Stimulated activated memory B cell treated with anti-CD40 and anti-IgM and Interleukin-4, amounts not matched to agents 10 μg/mL and 1 μg/mL and 100 μg/mL, for 72 hours (primary cell): Measurements from ENCODE around the gene DIP2C.
A peak's percentile ranks its signal among the peaks of the same experiment; 100 is the strongest.
"Not testable (repeated sequence)": the region's sequence is repeated elsewhere in the genome, so short reads cannot be mapped to it uniquely, and the experiment has no call there.

ENCODE experiments used
- ATAC-seq: fragments of 150-1000 bp; cut with Tn5 transposase; 2 replicates; pipeline ENCODE4 v1.10.0; 2021
- H3K27ac Mint-ChIP-seq: one replicate; pipeline ENCODE4 v1.8.0; 2022; ENCODE audit warnings: mild to moderate bottlenecking, mixed read lengths
- H3K27me3 Mint-ChIP-seq: one replicate; pipeline ENCODE4 v1.8.0; 2022; ENCODE audit warnings: mixed read lengths
- H3K36me3 Mint-ChIP-seq: one replicate; pipeline ENCODE4 v1.8.0; 2022; ENCODE audit warnings: mixed read lengths
- H3K4me1 Mint-ChIP-seq: one replicate; pipeline ENCODE4 v1.8.0; 2022; ENCODE audit warnings: mixed read lengths
- H3K4me3 Mint-ChIP-seq: one replicate; pipeline ENCODE4 v1.8.0; 2022; ENCODE audit warnings: mild to moderate bottlenecking, moderate library complexity, mixed read lengths
- H3K9me3 Mint-ChIP-seq: one replicate; pipeline ENCODE4 v1.8.0; 2022; ENCODE audit warnings: mixed read lengths

DIP2C gene

DNA sequence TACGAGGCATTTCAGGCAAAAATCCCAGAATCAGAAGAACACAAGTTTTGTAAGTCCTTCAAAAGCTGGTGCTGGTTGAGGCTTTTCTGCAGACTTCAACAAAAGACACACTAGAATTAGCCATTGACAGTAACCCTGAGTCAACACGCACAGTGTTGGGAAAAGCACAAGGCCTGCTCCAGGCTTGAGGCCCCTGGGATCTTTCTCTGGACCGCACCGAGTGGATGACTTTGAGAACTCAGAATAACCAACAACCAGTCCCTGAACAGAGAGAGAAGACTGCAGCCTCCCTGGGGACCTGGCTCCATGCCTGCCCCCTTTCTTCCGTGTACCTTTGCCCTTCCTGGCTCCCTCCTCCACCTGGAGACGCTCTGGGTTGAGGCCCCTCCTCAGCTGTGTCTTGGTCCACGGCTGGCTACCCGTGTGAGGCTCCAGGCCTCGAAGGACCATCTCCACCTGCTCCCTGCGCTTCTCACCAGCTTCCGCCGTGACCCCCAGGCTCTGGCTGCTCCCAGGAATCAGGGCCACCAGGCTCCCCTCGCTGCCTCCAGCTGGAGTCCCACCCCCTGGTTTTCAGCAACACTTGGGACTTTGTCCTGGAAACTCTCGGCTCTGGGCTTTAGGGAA lies 28.4 kb downstream of the DIP2C start:
- H3K9me3 Mint-ChIP-seq = no peaks in the 10 kb centered on the region
- H3K4me1 Mint-ChIP-seq = no peaks in the 10 kb centered on the region
- H3K27me3 Mint-ChIP-seq = peaks cover 27% of the 10 kb centered on the region
- no peak overlapping the region for H3K27ac Mint-ChIP-seq
- ATAC-seq = no peak
- no peaks in the 10 kb centered on the region for H3K36me3 Mint-ChIP-seq
- no peak overlapping the region for H3K4me3 Mint-ChIP-seq

DNA sequence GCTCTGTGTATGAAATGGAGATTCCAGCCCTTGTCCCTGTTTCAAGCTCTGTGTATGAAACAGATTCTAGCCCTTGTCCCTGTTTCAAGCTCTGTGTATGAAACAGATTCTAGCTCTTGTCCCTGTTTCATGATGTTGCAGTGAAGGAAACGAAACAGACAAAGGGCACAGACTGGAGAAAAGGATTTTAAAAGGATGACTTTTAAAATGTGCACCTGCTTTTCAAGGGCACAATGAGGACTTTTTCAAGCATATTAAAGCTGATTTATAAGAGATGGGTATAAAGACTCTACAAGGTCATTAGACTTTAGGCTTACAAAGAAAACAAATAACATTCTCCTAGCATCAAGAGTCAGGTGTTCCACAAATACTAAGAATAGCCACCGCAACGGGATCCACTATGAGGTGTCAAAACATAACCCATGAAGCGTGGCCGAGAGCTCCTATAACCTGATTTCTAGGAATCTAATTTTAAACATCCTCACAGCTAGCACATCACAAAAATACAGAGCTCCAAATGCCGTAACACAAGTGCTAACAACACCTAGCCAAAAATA lies 29.0 kb downstream of the DIP2C start:
- Mint-ChIP-seq H3K36me3 (no peaks in the 10 kb centered on the region), H3K27ac (no peak overlapping the region), H3K4me3 (no peak overlapping the region), H3K27me3 (peaks cover 27% of the 10 kb centered on the region), H3K4me1 (no peaks in the 10 kb centered on the region), H3K9me3 (no peaks in the 10 kb centered on the region)
- ATAC-seq = no peak

DNA sequence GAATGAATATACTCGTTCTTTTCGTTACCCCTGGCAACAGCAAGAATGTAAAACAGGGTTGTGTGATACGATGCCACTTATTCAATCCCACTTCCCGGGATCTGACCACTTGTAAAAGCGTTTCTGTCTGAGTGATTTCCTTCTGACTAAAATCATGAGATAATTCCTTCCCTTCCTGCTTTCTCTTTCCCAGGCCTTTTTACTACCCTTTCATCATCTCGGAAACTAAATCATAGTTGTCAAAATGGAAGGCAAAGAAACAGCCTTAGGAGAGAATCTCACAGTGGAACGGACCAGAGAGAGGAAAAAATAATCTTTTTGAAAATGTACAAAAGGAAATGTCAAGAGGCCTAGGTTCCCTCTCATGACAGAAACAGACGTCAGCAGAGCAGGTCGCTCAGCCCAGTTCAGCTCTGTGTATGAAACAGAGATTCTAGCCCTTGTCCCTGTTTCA lies 29.8 kb downstream of the DIP2C start:
- no peak for ATAC-seq
- H3K4me1 Mint-ChIP-seq = no peaks in the 10 kb centered on the region
- H3K27ac Mint-ChIP-seq = no peak overlapping the region
- no peak overlapping the region for H3K4me3 Mint-ChIP-seq
- no peaks in the 10 kb centered on the region for H3K9me3 Mint-ChIP-seq
- no peaks in the 10 kb centered on the region for H3K36me3 Mint-ChIP-seq
- peaks cover 27% of the 10 kb centered on the region for H3K27me3 Mint-ChIP-seq

DNA sequence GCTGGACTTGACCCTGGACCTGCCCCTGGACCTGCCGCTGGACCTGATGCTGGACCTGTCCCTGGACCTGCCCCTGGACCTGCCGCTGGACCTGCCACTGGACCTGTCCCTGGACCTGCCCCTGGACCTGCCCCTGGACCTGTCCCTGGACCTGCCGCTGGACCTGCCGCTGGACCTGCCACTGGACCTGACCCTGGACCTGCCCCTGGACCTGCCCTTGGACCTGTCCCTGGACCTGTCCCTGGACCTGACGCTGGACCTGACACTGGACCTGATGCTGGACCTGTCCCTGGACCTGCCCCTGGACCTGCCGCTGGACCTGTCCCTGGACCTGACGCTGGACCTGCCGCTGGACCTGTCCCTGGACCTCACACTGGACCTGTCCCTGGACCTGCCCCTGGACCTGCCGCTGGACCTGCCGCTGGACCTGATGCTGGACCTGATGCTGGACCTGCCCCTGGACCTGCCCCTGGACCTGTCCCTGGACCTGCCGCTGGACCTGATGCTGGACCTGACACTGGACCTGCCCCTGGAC lies 31.6 kb downstream of the DIP2C start:
- H3K4me3 Mint-ChIP-seq, H3K36me3 Mint-ChIP-seq, ATAC-seq, H3K9me3 Mint-ChIP-seq, H3K27ac Mint-ChIP-seq, H3K4me1 Mint-ChIP-seq: not testable (repeated sequence)
- H3K27me3 Mint-ChIP-seq = peaks cover 30% of the 10 kb centered on the region

DNA sequence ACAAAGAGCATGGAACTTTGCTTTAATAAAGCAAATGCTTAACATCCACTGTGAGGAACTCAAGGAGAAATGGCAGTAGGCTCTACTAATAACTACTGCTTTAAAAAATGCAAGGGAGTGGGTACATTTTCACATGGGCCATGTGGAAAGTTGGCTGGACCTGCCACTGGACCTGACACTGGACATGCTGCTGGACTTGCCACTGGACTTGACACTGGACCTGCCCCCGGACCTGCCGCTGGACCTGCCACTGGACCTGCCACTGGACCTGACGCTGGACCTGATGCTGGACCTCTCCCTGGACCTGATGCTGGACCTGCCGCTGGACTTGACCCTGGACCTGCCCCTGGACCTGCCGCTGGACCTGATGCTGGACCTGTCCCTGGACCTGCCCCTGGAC lies 32.6 kb downstream of the DIP2C start:
- no peaks in the 10 kb centered on the region for H3K36me3 Mint-ChIP-seq
- H3K4me1 Mint-ChIP-seq = no peaks in the 10 kb centered on the region
- no peaks in the 10 kb centered on the region for H3K9me3 Mint-ChIP-seq
- no peak for ATAC-seq
- no peak overlapping the region for H3K4me3 Mint-ChIP-seq
- H3K27me3 Mint-ChIP-seq = peaks cover 36% of the 10 kb centered on the region
- H3K27ac Mint-ChIP-seq = no peak overlapping the region

DNA sequence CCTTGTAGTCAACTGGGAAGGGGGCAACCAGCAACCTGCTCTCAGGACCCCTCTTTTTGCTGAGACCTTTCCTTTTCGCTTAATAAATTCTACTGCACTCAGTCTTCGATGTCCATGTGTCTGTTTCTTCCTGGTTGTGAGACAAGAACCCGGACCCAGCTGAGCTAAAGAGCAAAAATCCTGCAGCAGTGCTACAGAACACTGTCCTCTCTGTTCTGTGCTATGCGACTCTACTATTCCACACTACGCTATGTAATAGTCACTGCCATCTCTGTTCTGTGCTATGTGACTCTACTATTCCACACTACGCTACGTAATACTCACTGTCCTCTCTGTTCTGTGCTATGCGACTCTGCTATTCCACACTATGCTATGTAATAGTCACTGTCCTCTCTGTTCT lies 34.3 kb downstream of the DIP2C start:
- ATAC-seq = no peak
- Mint-ChIP-seq H3K36me3 (no peaks in the 10 kb centered on the region), H3K27ac (no peak overlapping the region), H3K9me3 (no peaks in the 10 kb centered on the region), H3K4me3 (no peak overlapping the region), H3K27me3 (peaks cover 37% of the 10 kb centered on the region), H3K4me1 (no peaks in the 10 kb centered on the region)

DNA sequence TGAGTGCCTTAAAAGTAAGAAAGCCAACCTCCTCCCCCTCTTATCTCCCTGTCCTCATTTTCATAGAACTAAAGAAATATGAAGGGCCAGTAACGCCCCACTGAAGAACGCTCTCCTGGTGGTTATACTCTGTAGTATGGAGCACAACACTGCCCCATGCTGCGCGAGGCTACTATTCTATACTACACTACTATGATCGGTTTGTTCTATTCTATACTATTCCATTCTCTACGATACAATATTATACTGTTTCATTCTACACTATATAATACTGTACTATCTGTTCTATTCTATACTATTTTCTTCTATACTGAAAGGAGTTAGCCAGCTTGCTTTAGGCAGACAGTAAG lies 34.8 kb downstream of the DIP2C start:
- H3K4me3 Mint-ChIP-seq = no peak overlapping the region
- no peaks in the 10 kb centered on the region for H3K9me3 Mint-ChIP-seq
- H3K27ac Mint-ChIP-seq = no peak overlapping the region
- H3K27me3 Mint-ChIP-seq = peaks cover 37% of the 10 kb centered on the region
- no peaks in the 10 kb centered on the region for H3K36me3 Mint-ChIP-seq
- H3K4me1 Mint-ChIP-seq = no peaks in the 10 kb centered on the region
- ATAC-seq = no peak

DNA sequence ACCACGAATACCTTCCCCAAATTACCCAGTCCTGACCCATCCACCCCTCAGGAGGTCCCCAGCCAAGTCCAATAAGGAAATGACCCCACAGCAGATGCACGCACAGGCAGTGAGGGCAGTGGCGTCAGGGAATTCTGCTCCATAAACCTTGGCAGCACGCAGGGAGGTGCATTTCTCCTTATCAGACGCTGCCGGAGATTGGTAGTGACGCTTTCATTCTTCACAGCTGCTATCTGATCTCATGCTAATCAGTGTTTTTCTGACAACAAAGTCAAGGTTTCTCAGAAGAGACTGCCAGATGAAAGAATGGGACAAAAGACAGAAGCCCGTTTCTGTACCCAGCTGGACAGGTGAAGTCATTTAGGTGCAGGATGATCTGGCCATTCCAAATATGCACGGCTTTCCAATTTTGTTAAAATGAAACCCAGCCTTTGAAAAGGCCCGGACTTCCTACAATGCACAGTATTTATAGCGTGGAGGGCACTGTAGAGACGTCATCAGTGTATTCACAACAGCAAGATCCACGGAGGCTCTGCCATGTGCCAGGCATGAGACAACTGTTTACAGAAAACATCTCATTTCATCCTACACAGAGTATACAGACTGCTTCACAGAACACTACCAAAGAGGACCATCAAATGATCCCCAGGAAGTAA lies 35.3 kb downstream of the DIP2C start:
- Mint-ChIP-seq H3K4me1 (no peaks in the 10 kb centered on the region), H3K9me3 (no peaks in the 10 kb centered on the region), H3K4me3 (no peak overlapping the region), H3K27ac (no peak overlapping the region), H3K27me3 (peaks cover 35% of the 10 kb centered on the region), H3K36me3 (no peaks in the 10 kb centered on the region)
- ATAC-seq = no peak

DNA sequence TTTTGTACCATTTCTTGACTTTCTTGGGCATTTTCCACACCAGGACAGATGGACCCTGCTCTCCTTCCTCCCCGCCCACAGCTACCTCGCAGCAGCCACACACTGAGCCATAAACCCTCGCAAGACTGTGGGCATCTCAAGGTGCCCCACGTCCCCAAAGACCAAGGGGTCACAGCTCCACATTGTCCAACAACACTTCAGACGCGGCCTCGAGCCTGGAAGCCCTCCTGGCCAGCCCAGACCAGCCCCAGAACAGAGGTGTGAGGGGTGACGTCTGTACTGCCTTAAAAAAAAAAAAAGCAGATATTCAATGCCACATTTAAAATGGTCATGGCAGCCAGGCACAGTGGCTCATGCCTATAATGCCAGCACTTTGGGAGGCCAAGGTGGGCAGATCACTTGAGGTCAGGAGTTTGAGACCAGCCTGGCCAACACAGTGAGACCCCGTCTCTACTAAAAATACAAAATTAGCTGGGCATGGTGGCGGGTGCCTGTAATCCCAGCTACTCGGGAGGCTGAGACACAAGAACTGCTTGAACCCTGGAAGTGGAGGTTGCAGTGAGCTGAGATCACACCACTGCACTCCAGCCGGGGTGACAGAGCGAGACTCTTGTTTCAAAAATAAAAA lies 36.5 kb downstream of the DIP2C start:
- H3K36me3 Mint-ChIP-seq, ATAC-seq, H3K4me1 Mint-ChIP-seq, H3K9me3 Mint-ChIP-seq, H3K27ac Mint-ChIP-seq, H3K4me3 Mint-ChIP-seq: not testable (repeated sequence)
- peaks cover 28% of the 10 kb centered on the region for H3K27me3 Mint-ChIP-seq

DNA sequence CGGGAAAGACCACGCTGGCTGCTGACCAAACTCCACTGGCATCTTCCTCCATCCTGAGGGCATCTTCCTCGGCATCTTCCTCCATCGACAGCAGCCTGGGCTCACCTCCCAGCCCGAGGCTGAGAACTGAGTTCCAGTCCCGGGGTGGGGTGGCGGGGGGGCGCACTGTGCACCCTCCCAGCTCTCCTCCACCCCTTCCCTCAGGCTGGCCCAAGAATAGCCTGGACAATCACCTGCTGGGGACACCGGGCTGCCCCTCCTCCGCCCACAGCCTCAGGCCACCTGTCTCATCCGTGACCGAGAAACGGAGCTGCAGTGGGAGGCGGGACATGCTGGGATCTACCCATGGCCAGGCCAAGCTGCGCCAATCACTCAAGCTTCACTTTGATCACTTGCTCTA lies 37.2 kb downstream of the DIP2C start:
- Mint-ChIP-seq H3K27me3 (peaks cover 28% of the 10 kb centered on the region), H3K4me3 (no peak overlapping the region), H3K27ac (no peak overlapping the region), H3K36me3 (no peaks in the 10 kb centered on the region), H3K4me1 (no peaks in the 10 kb centered on the region), H3K9me3 (no peaks in the 10 kb centered on the region)
- ATAC-seq = no peak

DNA sequence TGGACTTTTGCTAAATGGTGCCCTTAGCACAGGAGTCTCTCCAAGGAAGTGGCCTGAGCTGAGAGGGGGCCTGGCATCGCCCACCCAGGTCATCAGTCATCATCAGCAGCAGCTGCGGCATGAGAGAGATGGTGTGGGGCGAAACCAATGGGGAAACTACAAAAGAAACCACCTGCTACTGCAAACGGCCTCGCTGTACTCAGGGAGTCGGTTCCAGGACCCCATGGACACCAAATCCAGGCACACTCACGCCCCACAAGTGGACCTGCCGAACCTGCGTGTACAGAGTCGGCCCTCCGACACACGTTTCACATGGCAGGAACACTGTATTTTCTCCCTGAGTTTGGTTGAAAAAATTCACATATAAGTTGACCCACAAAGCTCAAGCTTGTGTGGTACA lies 37.8 kb downstream of the DIP2C start:
- H3K9me3 Mint-ChIP-seq = no peaks in the 10 kb centered on the region
- peaks cover 28% of the 10 kb centered on the region for H3K27me3 Mint-ChIP-seq
- no peaks in the 10 kb centered on the region for H3K36me3 Mint-ChIP-seq
- no peak overlapping the region for H3K27ac Mint-ChIP-seq
- no peak for ATAC-seq
- no peaks in the 10 kb centered on the region for H3K4me1 Mint-ChIP-seq
- no peak overlapping the region for H3K4me3 Mint-ChIP-seq

DNA sequence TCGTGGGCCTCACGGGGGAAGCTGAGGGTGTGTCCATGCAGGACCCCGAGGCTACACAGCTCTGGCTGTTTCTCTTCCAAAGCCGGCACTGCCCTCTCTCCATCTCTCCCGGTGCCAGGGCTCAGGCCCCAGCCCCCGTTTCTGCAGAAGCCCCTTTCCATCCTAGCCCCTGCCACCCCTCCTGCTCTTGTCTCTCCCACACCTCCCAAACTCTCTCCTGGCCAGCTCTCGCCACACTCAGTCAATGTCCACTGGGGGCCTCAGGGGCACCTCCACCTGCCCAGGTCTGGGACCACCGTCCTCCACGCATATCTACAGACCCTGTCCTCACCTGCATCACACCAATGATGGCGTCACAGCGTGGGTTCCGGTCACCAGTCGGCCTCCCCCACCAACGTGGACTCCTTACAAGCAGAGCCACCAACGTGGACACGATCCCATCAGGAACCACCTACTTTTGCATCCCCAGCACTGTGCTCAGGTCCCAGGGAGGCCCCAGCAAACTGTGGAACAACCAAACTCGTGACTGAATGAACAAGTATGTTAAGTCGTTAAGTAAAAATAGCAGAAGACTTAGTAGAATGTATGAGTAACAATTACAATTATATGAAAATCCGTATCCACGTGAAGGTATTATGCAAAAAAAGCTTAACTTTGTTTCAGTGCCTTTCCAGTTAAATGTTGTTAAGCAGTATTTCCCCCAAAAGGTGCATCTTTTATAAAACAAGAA lies 38.4 kb downstream of the DIP2C start:
- Mint-ChIP-seq H3K36me3 (no peaks in the 10 kb centered on the region), H3K9me3 (no peaks in the 10 kb centered on the region), H3K4me3 (no peak overlapping the region)

DNA sequence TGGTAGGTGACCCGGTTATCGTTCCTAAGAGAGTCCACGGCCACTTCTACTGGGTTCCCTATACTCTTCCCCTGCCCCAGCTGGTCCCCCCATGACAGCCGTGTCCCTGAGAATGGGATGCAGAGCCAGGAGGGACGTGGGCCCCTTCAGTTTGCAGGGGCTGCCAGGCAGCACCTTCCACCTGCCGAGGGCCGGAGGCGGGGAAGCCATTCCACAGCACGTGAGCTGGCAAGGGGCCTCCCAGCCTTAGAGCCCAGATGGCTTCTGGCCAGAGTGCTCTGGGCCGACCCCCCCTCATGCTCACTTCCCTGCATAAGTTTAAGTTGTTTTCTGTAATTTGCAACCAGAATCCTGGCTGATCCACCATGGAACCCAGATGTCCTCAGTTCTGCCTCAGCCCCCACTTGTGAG lies 39.0 kb downstream of the DIP2C start:
- Mint-ChIP-seq H3K27me3 (peaks cover 28% of the 10 kb centered on the region), H3K27ac (no peak overlapping the region), H3K4me3 (no peak overlapping the region), H3K9me3 (no peaks in the 10 kb centered on the region), H3K4me1 (no peaks in the 10 kb centered on the region), H3K36me3 (no peaks in the 10 kb centered on the region)
- ATAC-seq = peak; percentile 36

More for the DNA sequence above, 38.4 kb downstream of the DIP2C start:
- no peaks in the 10 kb centered on the region for H3K4me1 Mint-ChIP-seq
- peaks cover 28% of the 10 kb centered on the region for H3K27me3 Mint-ChIP-seq
- ATAC-seq = no peak
- no peak overlapping the region for H3K27ac Mint-ChIP-seq

DNA sequence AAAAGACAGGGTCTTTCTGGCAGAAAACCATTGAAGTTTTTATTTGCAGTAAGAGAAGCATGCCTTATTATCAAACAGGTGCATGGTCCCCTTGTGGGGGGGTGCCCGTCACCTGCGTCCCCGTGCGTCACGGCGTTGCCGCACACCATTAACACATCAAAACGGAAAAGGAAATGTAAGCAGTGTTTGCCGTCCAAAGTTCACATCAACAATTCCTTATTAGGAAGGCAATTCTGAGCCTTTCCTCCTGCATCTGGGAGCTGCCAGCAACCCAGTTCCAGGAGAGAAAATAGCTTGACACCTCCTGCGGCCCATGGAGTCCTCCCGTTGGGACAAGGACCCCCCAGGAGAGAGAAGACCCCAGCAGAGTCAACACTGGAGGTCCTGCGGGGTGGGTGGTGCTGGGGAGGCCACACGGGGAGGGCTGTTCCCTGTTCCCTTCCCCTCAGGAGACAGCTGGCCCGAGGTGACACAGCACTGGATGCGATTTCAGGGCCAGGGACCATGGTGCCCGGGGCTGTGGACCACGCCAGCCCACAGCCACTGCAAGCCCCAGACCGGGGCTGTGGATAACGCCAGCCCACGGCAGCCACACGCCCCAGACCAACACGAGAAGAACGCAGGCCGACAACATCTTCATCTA lies 39.5 kb downstream of the DIP2C start:
- no peaks in the 10 kb centered on the region for H3K4me1 Mint-ChIP-seq
- peaks cover 28% of the 10 kb centered on the region for H3K27me3 Mint-ChIP-seq
- H3K9me3 Mint-ChIP-seq = no peaks in the 10 kb centered on the region
- no peak overlapping the region for H3K27ac Mint-ChIP-seq
- no peak for ATAC-seq
- H3K36me3 Mint-ChIP-seq = no peaks in the 10 kb centered on the region
- no peak overlapping the region for H3K4me3 Mint-ChIP-seq

DNA sequence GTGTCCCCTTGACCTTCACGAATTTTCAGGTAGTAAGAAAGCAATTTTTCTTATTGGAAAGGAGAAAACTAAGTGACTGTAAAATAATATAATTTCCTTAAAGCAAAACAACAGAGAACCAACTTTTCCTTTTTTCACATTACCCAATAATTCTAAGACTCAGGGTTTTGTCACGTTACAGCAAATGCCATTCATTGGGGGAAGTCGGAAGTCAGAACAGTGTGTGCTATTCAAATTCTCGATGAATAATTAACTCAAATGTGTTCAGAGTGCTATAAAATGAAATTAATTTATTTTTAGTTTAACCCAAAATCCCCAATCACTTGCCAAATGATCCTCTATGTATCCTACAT lies 40.0 kb downstream of the DIP2C start:
- Mint-ChIP-seq H3K4me3 (no peak overlapping the region), H3K36me3 (no peaks in the 10 kb centered on the region), H3K9me3 (peaks cover 4% of the 10 kb centered on the region), H3K4me1 (no peaks in the 10 kb centered on the region), H3K27ac (no peak overlapping the region), H3K27me3 (peaks cover 28% of the 10 kb centered on the region)
- ATAC-seq = no peak
